Hepatocyte (in vitro differentiated cells): ENCODE data around the gene PGAP2.

Source experiments
- CTCF ChIP-seq: fragments of 200-600 bp; sonication (generic); IDR thresholded peaks from 2 replicates; pipeline ENCODE4 v1.5.1; 2016; ENCODE audit warnings: antibody characterized with exemption, mild to moderate bottlenecking; ENCODE audit not compliant: poor library complexity
- EZH2 ChIP-seq: fragments of 200-600 bp; sonication (generic); IDR thresholded peaks from 2 replicates; pipeline ENCODE4 v1.6.1; 2016; ENCODE audit warnings: antibody characterized with exemption, mild to moderate bottlenecking, borderline replicate concordance
- EZH2phosphoT487 ChIP-seq: fragments of 200-600 bp; sonication (generic); IDR thresholded peaks from one replicate; pipeline ENCODE4 v1.6.1; 2018; ENCODE audit warnings: antibody characterized with exemption, mild to moderate bottlenecking, low read depth, moderate library complexity; ENCODE audit not compliant: unreplicated experiment, severe bottlenecking

- no peak for TF ChIP-seq CTCF
- TF ChIP-seq EZH2 = no peak
- no peak for TF ChIP-seq EZH2phosphoT487
Measured at GRCh38 chr11:3795131-3796001, 13.0 kb upstream of the PGAP2 start.
